ENCODE measurements around the gene IVNS1ABP. TPM values are rescaled to one million over a fixed set of nuclear protein-coding genes. Genes with fewer than 3 reads are reported as not detected.

The IVNS1ABP gene
- total and polyA plus RNA-seq, 9 of the 15 experiments (the other 6 are each of a cell fraction or from before 2014, with no cell fraction given), result 30.6 to 126 (median 77.7) TPM

DNA sequence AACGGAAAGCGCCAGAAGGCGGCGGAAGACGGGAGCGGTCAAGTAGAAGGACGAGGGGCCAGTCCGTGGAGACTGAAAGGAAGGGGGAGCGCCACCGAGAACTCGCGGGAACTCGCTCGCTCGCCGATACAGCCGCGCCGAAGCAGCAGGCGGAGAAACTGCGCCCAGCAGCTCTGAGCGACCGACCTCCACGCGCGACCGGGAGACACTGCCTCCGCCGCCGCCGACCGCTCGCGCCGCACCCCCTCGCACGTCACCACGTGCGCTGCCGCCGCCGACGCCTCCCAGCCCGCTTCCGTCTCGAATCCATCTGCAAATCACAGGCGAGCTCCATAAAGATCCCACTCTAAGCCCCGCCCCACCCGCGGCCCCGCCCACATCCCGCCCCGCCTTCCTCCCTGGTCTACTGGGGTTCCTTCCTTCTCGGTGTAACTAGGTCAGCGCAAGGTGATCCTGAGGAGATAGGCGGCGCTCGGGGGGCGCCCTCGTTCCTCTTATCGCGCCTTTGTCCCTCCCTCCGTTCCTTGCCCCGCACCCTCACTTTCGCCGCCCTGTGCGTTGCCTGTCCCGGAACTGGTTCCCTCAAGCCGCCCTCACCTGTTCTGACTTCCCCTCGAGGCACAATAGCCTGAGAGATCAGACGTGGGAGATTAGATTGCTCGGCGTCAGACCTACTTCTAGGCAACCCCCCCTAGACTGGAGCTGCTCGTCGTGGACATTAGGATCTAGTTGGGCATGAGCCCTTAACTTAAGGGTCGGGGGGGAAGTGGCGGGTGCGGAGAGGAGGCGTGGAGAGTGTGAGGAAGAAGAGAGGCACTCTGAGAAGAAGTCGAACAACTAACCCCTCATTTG lies at the start of gene IVNS1ABP (continued):
- TF ChIP-seq, protein P1, sequence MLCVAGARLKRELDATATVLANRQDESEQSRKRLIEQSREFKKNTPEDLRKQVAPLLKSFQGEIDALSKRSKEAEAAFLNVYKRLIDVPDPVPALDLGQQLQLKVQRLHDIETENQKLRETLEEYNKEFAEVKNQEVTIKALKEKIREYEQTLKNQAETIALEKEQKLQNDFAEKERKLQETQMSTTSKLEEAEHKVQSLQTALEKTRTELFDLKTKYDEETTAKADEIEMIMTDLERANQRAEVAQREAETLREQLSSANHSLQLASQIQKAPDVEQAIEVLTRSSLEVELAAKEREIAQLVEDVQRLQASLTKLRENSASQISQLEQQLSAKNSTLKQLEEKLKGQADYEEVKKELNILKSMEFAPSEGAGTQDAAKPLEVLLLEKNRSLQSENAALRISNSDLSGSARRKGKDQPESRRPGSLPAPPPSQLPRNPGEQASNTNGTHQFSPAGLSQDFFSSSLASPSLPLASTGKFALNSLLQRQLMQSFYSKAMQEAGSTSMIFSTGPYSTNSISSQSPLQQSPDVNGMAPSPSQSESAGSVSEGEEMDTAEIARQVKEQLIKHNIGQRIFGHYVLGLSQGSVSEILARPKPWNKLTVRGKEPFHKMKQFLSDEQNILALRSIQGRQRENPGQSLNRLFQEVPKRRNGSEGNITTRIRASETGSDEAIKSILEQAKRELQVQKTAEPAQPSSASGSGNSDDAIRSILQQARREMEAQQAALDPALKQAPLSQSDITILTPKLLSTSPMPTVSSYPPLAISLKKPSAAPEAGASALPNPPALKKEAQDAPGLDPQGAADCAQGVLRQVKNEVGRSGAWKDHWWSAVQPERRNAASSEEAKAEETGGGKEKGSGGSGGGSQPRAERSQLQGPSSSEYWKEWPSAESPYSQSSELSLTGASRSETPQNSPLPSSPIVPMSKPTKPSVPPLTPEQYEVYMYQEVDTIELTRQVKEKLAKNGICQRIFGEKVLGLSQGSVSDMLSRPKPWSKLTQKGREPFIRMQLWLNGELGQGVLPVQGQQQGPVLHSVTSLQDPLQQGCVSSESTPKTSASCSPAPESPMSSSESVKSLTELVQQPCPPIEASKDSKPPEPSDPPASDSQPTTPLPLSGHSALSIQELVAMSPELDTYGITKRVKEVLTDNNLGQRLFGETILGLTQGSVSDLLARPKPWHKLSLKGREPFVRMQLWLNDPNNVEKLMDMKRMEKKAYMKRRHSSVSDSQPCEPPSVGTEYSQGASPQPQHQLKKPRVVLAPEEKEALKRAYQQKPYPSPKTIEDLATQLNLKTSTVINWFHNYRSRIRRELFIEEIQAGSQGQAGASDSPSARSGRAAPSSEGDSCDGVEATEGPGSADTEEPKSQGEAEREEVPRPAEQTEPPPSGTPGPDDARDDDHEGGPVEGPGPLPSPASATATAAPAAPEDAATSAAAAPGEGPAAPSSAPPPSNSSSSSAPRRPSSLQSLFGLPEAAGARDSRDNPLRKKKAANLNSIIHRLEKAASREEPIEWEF (CRISPR knock-in tag; IDR thresholded peaks at IDR 0.05), result no peak
- TF ChIP-seq, protein P2, sequence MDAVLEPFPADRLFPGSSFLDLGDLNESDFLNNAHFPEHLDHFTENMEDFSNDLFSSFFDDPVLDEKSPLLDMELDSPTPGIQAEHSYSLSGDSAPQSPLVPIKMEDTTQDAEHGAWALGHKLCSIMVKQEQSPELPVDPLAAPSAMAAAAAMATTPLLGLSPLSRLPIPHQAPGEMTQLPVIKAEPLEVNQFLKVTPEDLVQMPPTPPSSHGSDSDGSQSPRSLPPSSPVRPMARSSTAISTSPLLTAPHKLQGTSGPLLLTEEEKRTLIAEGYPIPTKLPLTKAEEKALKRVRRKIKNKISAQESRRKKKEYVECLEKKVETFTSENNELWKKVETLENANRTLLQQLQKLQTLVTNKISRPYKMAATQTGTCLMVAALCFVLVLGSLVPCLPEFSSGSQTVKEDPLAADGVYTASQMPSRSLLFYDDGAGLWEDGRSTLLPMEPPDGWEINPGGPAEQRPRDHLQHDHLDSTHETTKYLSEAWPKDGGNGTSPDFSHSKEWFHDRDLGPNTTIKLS (IDR thresholded peaks at IDR 0.05; ENCODE audit: borderline replicate concordance, low read depth), result no peak
- TF ChIP-seq NCOA1 (IDR thresholded peaks at IDR 0.05; ENCODE audit: low read depth) (peak; percentile 44; the same call in 1 of the 2 replicates), HNRNPK (IDR thresholded peaks at IDR 0.05; ENCODE audit: low read depth, low read length, poor library complexity, severe bottlenecking) (no peak), XRCC5 (IDR thresholded peaks at IDR 0.05; ENCODE audit: low read depth, low read length) (peak; percentile 26; the same call in 1 of the 2 replicates), RFX5 (IDR thresholded peaks at IDR 0.05; ENCODE audit: low read depth, low read length) (no peak), MTF1 (CRISPR knock-in tag; IDR thresholded peaks at IDR 0.05; ENCODE audit: borderline replicate concordance) (no peak), KAT8 (IDR thresholded peaks at IDR 0.05; ENCODE audit: low read depth) (no peak), ZNF507 (tag; conservative IDR thresholded peaks at IDR 0.05) (no peak), GTF2A2 (tag; IDR thresholded peaks at IDR 0.05) (no peak)
- TF ChIP-seq, protein P3, sequence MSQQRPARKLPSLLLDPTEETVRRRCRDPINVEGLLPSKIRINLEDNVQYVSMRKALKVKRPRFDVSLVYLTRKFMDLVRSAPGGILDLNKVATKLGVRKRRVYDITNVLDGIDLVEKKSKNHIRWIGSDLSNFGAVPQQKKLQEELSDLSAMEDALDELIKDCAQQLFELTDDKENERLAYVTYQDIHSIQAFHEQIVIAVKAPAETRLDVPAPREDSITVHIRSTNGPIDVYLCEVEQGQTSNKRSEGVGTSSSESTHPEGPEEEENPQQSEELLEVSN (IDR thresholded peaks at IDR 0.05; ENCODE audit: borderline replicate concordance in 1 of 2, extremely low read depth in 1 of 2, insufficient read depth in 1 of 2, insufficient read length in 1 of 2, low read depth in 1 of 2, low read length in 1 of 2, poor library complexity in 1 of 2, severe bottlenecking in 1 of 2), result peak; percentile 94 to 96
- TF ChIP-seq, protein P4, sequence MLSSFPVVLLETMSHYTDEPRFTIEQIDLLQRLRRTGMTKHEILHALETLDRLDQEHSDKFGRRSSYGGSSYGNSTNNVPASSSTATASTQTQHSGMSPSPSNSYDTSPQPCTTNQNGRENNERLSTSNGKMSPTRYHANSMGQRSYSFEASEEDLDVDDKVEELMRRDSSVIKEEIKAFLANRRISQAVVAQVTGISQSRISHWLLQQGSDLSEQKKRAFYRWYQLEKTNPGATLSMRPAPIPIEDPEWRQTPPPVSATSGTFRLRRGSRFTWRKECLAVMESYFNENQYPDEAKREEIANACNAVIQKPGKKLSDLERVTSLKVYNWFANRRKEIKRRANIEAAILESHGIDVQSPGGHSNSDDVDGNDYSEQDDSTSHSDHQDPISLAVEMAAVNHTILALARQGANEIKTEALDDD (IDR thresholded peaks at IDR 0.05), result peak; percentile 91
- TF ChIP-seq, protein P5, sequence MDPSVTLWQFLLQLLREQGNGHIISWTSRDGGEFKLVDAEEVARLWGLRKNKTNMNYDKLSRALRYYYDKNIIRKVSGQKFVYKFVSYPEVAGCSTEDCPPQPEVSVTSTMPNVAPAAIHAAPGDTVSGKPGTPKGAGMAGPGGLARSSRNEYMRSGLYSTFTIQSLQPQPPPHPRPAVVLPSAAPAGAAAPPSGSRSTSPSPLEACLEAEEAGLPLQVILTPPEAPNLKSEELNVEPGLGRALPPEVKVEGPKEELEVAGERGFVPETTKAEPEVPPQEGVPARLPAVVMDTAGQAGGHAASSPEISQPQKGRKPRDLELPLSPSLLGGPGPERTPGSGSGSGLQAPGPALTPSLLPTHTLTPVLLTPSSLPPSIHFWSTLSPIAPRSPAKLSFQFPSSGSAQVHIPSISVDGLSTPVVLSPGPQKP (CRISPR knock-in tag; IDR thresholded peaks at IDR 0.05), result no peak
